Measurements from ENCODE around the gene ENPP3. TPM values are rescaled to one million over a fixed set of nuclear protein-coding genes. Genes with fewer than 3 reads are reported as not detected.

The ENPP3 gene
- total and polyA plus RNA-seq, 9 of the 15 experiments (the other 6 are each of a cell fraction or from before 2014, with no cell fraction given) = 14.0 to 32.8 (median 21.6) TPM

- H3K36me3 ChIP-seq (ENCODE audit: control insufficient read depth, insufficient read depth, low read length) = no peaks in the 10 kb centered on the region
- no peak for ATAC-seq
- 0 out of 5 replicates have a peak, but pooled peaks cover 0 to 2% of the 10 kb centered on the region in 2 experiments for H3K27me3 ChIP-seq (ENCODE audit: control insufficient read depth in 2 of 2, insufficient read depth in 2 of 2, low read length in 2 of 2)
- H3K9ac ChIP-seq (ENCODE audit: insufficient read depth in 1 of 2, low read depth in 2 of 2, low read length in 2 of 2) = no peak overlapping the region
- no peak overlapping the region for H2AFZ ChIP-seq (ENCODE audit: low read depth, low read length)
- H3K9me1 ChIP-seq (ENCODE audit: control insufficient read depth, insufficient read depth, low read length) = no peaks in the 10 kb centered on the region
- no peak overlapping the region for H3K27ac ChIP-seq (ENCODE audit: extremely low read depth, low read depth, low read length)
- DNase-seq (ENCODE audit: extremely low read depth in 1 of 4, low spot score in 3 of 4) = no peak
- in situ Hi-C loops (cut with MboI) (no loop called here), intact Hi-C loops (cut with micrococcal nuclease) (no loop called here)
- FAIRE-seq = no peak
- ChIA-PET POLR2A (no interaction called here), CTCF (ENCODE audit: low intra/inter-chr PET ratio) (no interaction called here)
- no peaks in the 10 kb centered on the region for H3K9me3 ChIP-seq (replicated peaks; ENCODE audit: control insufficient read depth, insufficient read depth, low read depth, low read length)
- WGBS (ENCODE audit: insufficient coverage, low coverage, missing lambda C conversion rate) = under 1% methylated on average over 9 of the region's 9 CpGs
- H3K4me2 ChIP-seq (ENCODE audit: insufficient read depth, low read length) = no peak overlapping the region
- no peak overlapping the region for H3K4me3 ChIP-seq
- no peaks in the 10 kb centered on the region for H4K20me1 ChIP-seq (replicated peaks; ENCODE audit: control insufficient read depth, insufficient read depth, low read length)
- H3K4me1 ChIP-seq (replicated peaks in 1 of 2; ENCODE audit: control insufficient read depth in 2 of 2, insufficient read depth in 2 of 2, low read length in 2 of 2) = no peaks in the 10 kb centered on the region; a peak in 1 of 5 replicates
- TF ChIP-seq TBL1XR1 (IDR thresholded peaks at IDR 0.05; ENCODE audit: low read length in 2 of 2) (no peak), SRSF7 (optimal IDR thresholded peaks at IDR 0.05; ENCODE audit: low read depth, low read length) (no peak), MEF2D (tag; conservative IDR thresholded peaks at IDR 0.05; ENCODE audit: low read depth) (no peak), ZHX1 (conservative IDR thresholded peaks at IDR 0.05; ENCODE audit: low read length) (no peak), ZNF347 (CRISPR knock-in tag; IDR thresholded peaks at IDR 0.05; ENCODE audit: low read depth) (no peak), ZKSCAN8 (CRISPR knock-in tag; IDR thresholded peaks at IDR 0.05) (no peak), E4F1 (CRISPR knock-in tag; IDR thresholded peaks at IDR 0.05; ENCODE audit: borderline replicate concordance) (no peak), ADNP (tag; IDR thresholded peaks at IDR 0.05) (no peak), USF2 (CRISPR knock-in tag; IDR thresholded peaks at IDR 0.05) (no peak), POLR3G (IDR thresholded peaks at IDR 0.05; ENCODE audit: extremely low read depth, insufficient read length, insufficient replicate concordance) (no peak), TFAP4 (CRISPR knock-in tag; IDR thresholded peaks at IDR 0.05; ENCODE audit: borderline replicate concordance) (no peak), E2F4 (CRISPR knock-in tag; IDR thresholded peaks at IDR 0.05; ENCODE audit: low read depth) (no peak), BMI1 (IDR thresholded peaks at IDR 0.05; ENCODE audit: low read length) (no peak), DDX20 (tag; IDR thresholded peaks at IDR 0.05; ENCODE audit: low read depth) (no peak)
- no peaks in the 10 kb centered on the region for H3K79me2 ChIP-seq (ENCODE audit: control insufficient read depth, insufficient read depth, low read length)
- no TSS peak for BruUV-seq (replicated peaks)
These were observed 128.1 kb downstream of the ENPP3 start for GRCh38 chr6:131765081-131765803.
